Osteocyte (in vitro differentiated cells): Measurements from ENCODE around the gene MORC2. TPM values are rescaled to one million over a fixed set of nuclear protein-coding genes. Genes with fewer than 3 reads are reported as not detected.

Experiments
- DNase-seq: peaks from one replicate; pipeline ENCODE4 v3.0.0; 2021; ENCODE audit warnings: mixed read lengths; ENCODE audit not compliant: unreplicated experiment; ENCODE audit errors: extremely low spot score
- H3K27ac Mint-ChIP-seq: one replicate; pipeline ENCODE4 v1.8.0; 2021; ENCODE audit warnings: mild to moderate bottlenecking, mixed read lengths; ENCODE audit not compliant: unreplicated experiment
- H3K27me3 Mint-ChIP-seq: one replicate; pipeline ENCODE4 v1.8.0; 2021; ENCODE audit warnings: mixed read lengths; ENCODE audit not compliant: unreplicated experiment
- H3K36me3 Mint-ChIP-seq: one replicate; pipeline ENCODE4 v1.8.0; 2021; ENCODE audit warnings: mixed read lengths; ENCODE audit not compliant: unreplicated experiment
- H3K4me1 Mint-ChIP-seq: one replicate; pipeline ENCODE4 v1.8.0; 2021; ENCODE audit warnings: mixed read lengths; ENCODE audit not compliant: unreplicated experiment
- H3K4me3 Mint-ChIP-seq: one replicate; pipeline ENCODE4 v1.8.0; 2021; ENCODE audit warnings: mild to moderate bottlenecking, moderate library complexity, mixed read lengths; ENCODE audit not compliant: unreplicated experiment
- H3K9me3 Mint-ChIP-seq: one replicate; pipeline ENCODE4 v1.8.0; 2021; ENCODE audit warnings: mixed read lengths; ENCODE audit not compliant: unreplicated experiment
- CTCF ChIP-seq: fragments of 200-600 bp; sonication (generic); IDR thresholded peaks from 2 replicates; pipeline ENCODE4 v1.5.0; 2021; ENCODE audit warnings: antibody characterized with exemption, mild to moderate bottlenecking, moderate library complexity
- total RNA-seq: library from RNA; stranded (reverse); gene quantifications from 2 replicates; pipeline ENCODE4 v1.2.1, GENCODE V29; 2021

MORC2 gene
- total RNA-seq, 1 donor from 2014 or later: 26.9 TPM

GRCh38 chr22:30887453-30887852 lies 81.1 kb downstream of the MORC2 start:
- no peaks in the 10 kb centered on the region for H3K27me3 Mint-ChIP-seq
- no peak overlapping the region for H3K27ac Mint-ChIP-seq
- H3K36me3 Mint-ChIP-seq: no peaks in the 10 kb centered on the region
- no peaks in the 10 kb centered on the region for H3K9me3 Mint-ChIP-seq
- DNase-seq: no peak
- H3K4me1 Mint-ChIP-seq: no peaks in the 10 kb centered on the region
- H3K4me3 Mint-ChIP-seq: no peak overlapping the region
- TF ChIP-seq CTCF: no peak

- H3K27ac Mint-ChIP-seq: no peak overlapping the region
- no peaks in the 10 kb centered on the region for H3K4me1 Mint-ChIP-seq
- H3K27me3 Mint-ChIP-seq: no peaks in the 10 kb centered on the region
- DNase-seq: no peak
- no peaks in the 10 kb centered on the region for H3K36me3 Mint-ChIP-seq
- H3K9me3 Mint-ChIP-seq: no peaks in the 10 kb centered on the region
- TF ChIP-seq CTCF: no peak
- no peak overlapping the region for H3K4me3 Mint-ChIP-seq
Observed at GRCh38 chr22:30885591-30885990, 83.0 kb downstream of the MORC2 start.

GRCh38 chr22:30885001-30885366 lies 83.6 kb downstream of the MORC2 start:
- Mint-ChIP-seq H3K27me3 (no peaks in the 10 kb centered on the region), H3K9me3 (no peaks in the 10 kb centered on the region), H3K4me3 (no peak overlapping the region), H3K27ac (no peak overlapping the region), H3K4me1 (no peaks in the 10 kb centered on the region), H3K36me3 (no peaks in the 10 kb centered on the region)
- no peak for TF ChIP-seq CTCF
- no peak for DNase-seq

- H3K27ac Mint-ChIP-seq: no peak overlapping the region
Observed at GRCh38 chr22:30884211-30885000, 84.2 kb downstream of the MORC2 start.

More at GRCh38 chr22:30884211-30885000, 84.2 kb downstream of the MORC2 start:
- Mint-ChIP-seq H3K9me3 (no peaks in the 10 kb centered on the region), H3K4me1 (no peaks in the 10 kb centered on the region), H3K27me3 (no peaks in the 10 kb centered on the region), H3K36me3 (no peaks in the 10 kb centered on the region), H3K4me3 (no peak overlapping the region)
- no peak for TF ChIP-seq CTCF
- no peak for DNase-seq
